GM18873 (cell line): ENCODE results near the gene MLXIP.
"Not testable (repeated sequence)": the region's sequence is repeated elsewhere in the genome, so short reads cannot be mapped to it uniquely, and the experiment has no call there.

Experiments used
- ATAC-seq: cut with Tn5 transposase; IDR thresholded peaks from one replicate; pipeline ENCODE4 v1.9.1; 2021; ENCODE audit warnings: mild to moderate bottlenecking, moderate library complexity, moderate number of reproducible peaks; ENCODE audit not compliant: unreplicated experiment, low FRiP score

MLXIP gene

GRCh38 chr12:122093098-122093883, 14.7 kb downstream of the MLXIP start:
- ATAC-seq = no peak

GRCh38 chr12:122094137-122094734, 15.7 kb downstream of the MLXIP start:
- ATAC-seq = no peak

GRCh38 chr12:122094735-122095631, 16.4 kb downstream of the MLXIP start:
- ATAC-seq = no peak

GRCh38 chr12:122096014-122096413, 17.5 kb downstream of the MLXIP start:
- no peak for ATAC-seq

GRCh38 chr12:122096591-122097149, 18.1 kb downstream of the MLXIP start:
- no peak for ATAC-seq

GRCh38 chr12:122097584-122097926, 19.0 kb downstream of the MLXIP start:
- no peak for ATAC-seq

- no peak for ATAC-seq
These were observed 19.6 kb downstream of the MLXIP start for GRCh38 chr12:122097927-122098756.

- no peak for ATAC-seq
These were observed 20.8 kb downstream of the MLXIP start for GRCh38 chr12:122099280-122099749.

GRCh38 chr12:122099856-122100255, 21.3 kb downstream of the MLXIP start:
- ATAC-seq = no peak

GRCh38 chr12:122100568-122100967, 22.0 kb downstream of the MLXIP start:
- no peak for ATAC-seq

GRCh38 chr12:122102331-122102730, 23.8 kb downstream of the MLXIP start:
- ATAC-seq = no peak

GRCh38 chr12:122104844-122105243, 26.3 kb downstream of the MLXIP start:
- ATAC-seq = no peak

GRCh38 chr12:122105496-122105895, 26.9 kb downstream of the MLXIP start:
- not testable (repeated sequence) for ATAC-seq

- no peak for ATAC-seq
These were observed 28.3 kb downstream of the MLXIP start for GRCh38 chr12:122106843-122107242.

- no peak for ATAC-seq
These were observed 28.7 kb downstream of the MLXIP start for GRCh38 chr12:122107261-122107660.

GRCh38 chr12:122111089-122111641, 32.6 kb downstream of the MLXIP start:
- ATAC-seq = no peak

- ATAC-seq = no peak
These were observed 38.4 kb downstream of the MLXIP start for GRCh38 chr12:122116707-122117535.

- ATAC-seq = no peak
These were observed 39.4 kb downstream of the MLXIP start for GRCh38 chr12:122117979-122118378.

GRCh38 chr12:122121341-122121740, 42.8 kb downstream of the MLXIP start:
- not testable (repeated sequence) for ATAC-seq
